HepG2 (cell line): Measurements from ENCODE around the gene ACP1. TPM values are rescaled to one million over a fixed set of nuclear protein-coding genes. Genes with fewer than 3 reads are reported as not detected.

Experiments
- CHCHD3 ChIP-seq: sonication (generic); formaldehyde crosslinking; IDR thresholded peaks from 2 replicates; pipeline ENCODE4 v1.8.0; 2022; ENCODE audit warnings: mild to moderate bottlenecking, missing genetic modification reagents, moderate library complexity
- GATAD1 ChIP-seq: IDR thresholded peaks from 2 replicates; pipeline ENCODE4 v1.6.1; 2016; ENCODE audit warnings: missing genetic modification reagents, missing compliant biosample characterization
- HNRNPK ChIP-seq: fragments of 200-400 bp; formaldehyde crosslinking; IDR thresholded peaks from 2 replicates; pipeline ENCODE4 v1.6.1; 2018; ENCODE audit warnings: low read length, low read depth, moderate library complexity, mild to moderate bottlenecking; ENCODE audit not compliant: poor library complexity, severe bottlenecking
- KDM6A ChIP-seq: IDR thresholded peaks from 2 replicates; pipeline ENCODE4 v1.6.1; 2016; ENCODE audit warnings: low read depth
- KLF12 ChIP-seq: sonication (generic); formaldehyde crosslinking; IDR thresholded peaks from 2 replicates; pipeline ENCODE4 v1.4.0; 2020; ENCODE audit warnings: missing genetic modification reagents, borderline replicate concordance
- LRRFIP1 ChIP-seq: sonication (generic); formaldehyde crosslinking; conservative IDR thresholded peaks from 2 replicates; pipeline ENCODE4 v1.4.0; 2020; ENCODE audit warnings: missing genetic modification reagents
- MTF2 ChIP-seq: sonication (generic); formaldehyde crosslinking; IDR thresholded peaks from 2 replicates; pipeline ENCODE4 v1.5.0; 2020; ENCODE audit warnings: missing genetic modification reagents, borderline replicate concordance
- NFKB2 ChIP-seq: sonication (generic); formaldehyde crosslinking; IDR thresholded peaks from 2 replicates; pipeline ENCODE4 v1.4.0; 2020; ENCODE audit warnings: missing genetic modification reagents, borderline replicate concordance
- RNF2 ChIP-seq: fragments of 450-650 bp; conservative IDR thresholded peaks from 2 replicates; pipeline ENCODE4 v1.6.1; 2016; ENCODE audit warnings: low read depth
- SAP130 ChIP-seq: IDR thresholded peaks from 2 replicates; pipeline ENCODE4 v1.6.1; 2016; ENCODE audit warnings: low read depth
- TGIF2 ChIP-seq: IDR thresholded peaks from 2 replicates; pipeline ENCODE4 v1.6.1; 2016; ENCODE audit warnings: control low read depth, missing compliant biosample characterization
- XRCC5 ChIP-seq: fragments of 200-400 bp; formaldehyde crosslinking; optimal IDR thresholded peaks from 2 replicates; pipeline ENCODE3; 2017; ENCODE audit warnings: mild to moderate bottlenecking, low read length
- ZBTB10 ChIP-seq: sonication (generic); formaldehyde crosslinking; IDR thresholded peaks from 2 replicates; pipeline ENCODE4 v1.4.0; 2020; ENCODE audit warnings: missing genetic modification reagents, borderline replicate concordance
- ZNF138 ChIP-seq: sonication (generic); formaldehyde crosslinking; IDR thresholded peaks from 2 replicates; pipeline ENCODE4 v1.5.0; 2020; ENCODE audit warnings: mild to moderate bottlenecking, low read depth, missing genetic modification reagents
- ZNF264 ChIP-seq: sonication (generic); formaldehyde crosslinking; IDR thresholded peaks from 2 replicates; pipeline ENCODE4 v1.4.0; 2020; ENCODE audit warnings: missing genetic modification reagents
- ZNF687 ChIP-seq: sonication (generic); formaldehyde crosslinking; IDR thresholded peaks from 2 replicates; pipeline ENCODE4 v1.5.1; 2020; ENCODE audit warnings: mild to moderate bottlenecking, missing genetic modification reagents, moderate library complexity
- ZNF704 ChIP-seq: sonication (generic); formaldehyde crosslinking; IDR thresholded peaks from 2 replicates; pipeline ENCODE4 v1.8.1; 2023; ENCODE audit warnings: mild to moderate bottlenecking, inconsistent platforms, moderate library complexity, missing genetic modification reagents, borderline replicate concordance
- ZNF766 ChIP-seq: sonication (generic); formaldehyde crosslinking; IDR thresholded peaks from 2 replicates; pipeline ENCODE4 v1.5.0; 2020; ENCODE audit warnings: missing genetic modification reagents, borderline replicate concordance
- ZNF879 ChIP-seq: sonication (generic); formaldehyde crosslinking; IDR thresholded peaks from 2 replicates; pipeline ENCODE4 v1.8.1; 2023; ENCODE audit warnings: missing genetic modification reagents
- polyA plus RNA-seq, 8 experiments: library from polyadenylated mRNA; depleted of rRNA in 3 of 8; stranded (reverse) in 7 of 8; unstranded in 1 of 8; fragments of >200 nt; fragmentation: Illumina TruSeq in 4 of 8; extraction: Trizol in 4 of 8; gene quantifications; 2 replicates each; pipeline versions ENCODE4 v1.2.1 to v1.2.3, GENCODE V29; 2011 to 2016; ENCODE audit warnings: low read depth in 4 of 8, missing spikeins in 1 of 8, mixed read lengths in 1 of 8; ENCODE audit not compliant: insufficient read depth in 1 of 8
- total RNA-seq, 5 experiments: library from RNA; depleted of rRNA; stranded (reverse); fragments of >200 nt; fragmentation: Illumina TruSeq; extraction: Trizol; gene quantifications; 2 replicates each; pipeline ENCODE4 v1.2.3, GENCODE V29; 2016; ENCODE audit warnings: low read depth in 1 of 5

The ACP1 gene
- total and polyA plus RNA-seq, 2 of the 13 experiments (the other 11 are each of a cell fraction or from before 2014, with no cell fraction given) = 246 to 348 TPM

- TF ChIP-seq ZNF687 = peak; percentile 33; the same call in 1 of the 2 replicates
- TF ChIP-seq HNRNPK = no peak
- TF ChIP-seq ZBTB10 (CRISPR knock-in tag) = no peak
- peak; percentile 32; the same call in 1 of the 2 replicates for TF ChIP-seq GATAD1
- 0 out of 2 replicates have a peak, but pooled peaks have one; percentile 0 for TF ChIP-seq CHCHD3
- no peak for TF ChIP-seq ZNF138 (CRISPR knock-in tag)
- no peak for TF ChIP-seq ZNF264 (CRISPR knock-in tag)
- 0 out of 2 replicates have a peak, but pooled peaks have one; percentile 56 for TF ChIP-seq KLF12 (CRISPR knock-in tag)
- 0 out of 2 replicates have a peak, but pooled peaks have one; percentile 4 for TF ChIP-seq MTF2 (CRISPR knock-in tag)
- peak; percentile 45; the same call in 1 of the 2 replicates for TF ChIP-seq SAP130 (CRISPR knock-in tag)
- TF ChIP-seq XRCC5 = peak; percentile 67
- peak; percentile 40; the same call in 1 of the 2 replicates for TF ChIP-seq NFKB2
- no peak for TF ChIP-seq KDM6A (CRISPR knock-in tag)
- TF ChIP-seq ZNF704 (CRISPR knock-in tag) = no peak
- 0 out of 2 replicates have a peak, but pooled peaks have one; percentile 3 for TF ChIP-seq ZNF766 (CRISPR knock-in tag)
- 0 out of 2 replicates have a peak, but pooled peaks have one; percentile 16 for TF ChIP-seq LRRFIP1
- TF ChIP-seq ZNF879 (CRISPR knock-in tag) = no peak
- TF ChIP-seq RNF2 = 0 out of 2 replicates have a peak, but pooled peaks have one; percentile 17
- peak; percentile 30; the same call in 1 of the 2 replicates for TF ChIP-seq TGIF2 (CRISPR knock-in tag)
Observed at GRCh38 chr2:290090-290722, 25.5 kb downstream of the ACP1 start (continued).
